ENCODE data around the gene ALOX5.

ALOX5 gene

DNA sequence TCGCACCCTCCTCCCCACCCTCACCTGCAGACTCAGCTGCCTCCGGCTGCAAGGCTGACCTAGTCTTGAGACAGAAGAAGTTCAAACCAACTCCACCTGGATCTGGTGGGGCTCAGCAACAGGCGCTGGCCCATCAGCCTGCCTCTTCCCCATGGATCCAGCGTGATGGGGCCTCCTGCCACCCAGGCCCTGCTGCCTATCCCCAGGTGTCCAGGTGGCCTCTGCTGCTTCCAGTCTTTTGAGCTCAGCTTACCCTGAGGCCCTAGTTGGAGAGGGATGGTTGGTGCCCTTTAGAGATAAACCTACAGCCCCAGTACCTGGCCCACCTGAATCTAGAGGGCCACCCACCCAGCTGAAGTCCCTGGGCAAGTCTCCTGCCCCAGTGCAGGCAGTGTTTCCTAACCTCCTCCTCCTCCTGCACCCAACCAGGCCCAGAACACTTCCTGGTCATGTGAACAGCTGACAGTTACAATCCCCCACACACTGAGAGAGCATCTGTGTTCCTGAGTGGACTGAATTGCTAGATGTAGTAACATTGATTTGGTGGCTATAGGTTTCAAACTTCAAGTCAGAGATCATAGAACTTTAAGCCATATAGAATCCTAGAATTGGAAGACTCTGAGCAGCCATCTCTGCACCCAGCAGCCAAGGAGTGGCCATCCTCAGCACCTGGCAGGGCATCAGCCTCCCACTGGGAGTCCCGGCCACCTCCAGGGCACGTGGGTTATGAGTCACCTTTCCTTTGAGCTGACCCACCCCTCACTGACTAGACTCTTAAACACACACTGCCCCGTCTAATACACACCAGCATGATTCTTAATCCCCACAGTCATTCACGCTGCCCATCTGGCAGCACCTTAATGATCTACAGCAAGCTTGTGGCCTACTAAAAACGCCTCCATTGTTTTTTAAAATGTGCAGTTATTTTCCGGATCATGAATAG, 51.9 kb downstream of the ALOX5 start:
- no peak for DNase-seq

DNA sequence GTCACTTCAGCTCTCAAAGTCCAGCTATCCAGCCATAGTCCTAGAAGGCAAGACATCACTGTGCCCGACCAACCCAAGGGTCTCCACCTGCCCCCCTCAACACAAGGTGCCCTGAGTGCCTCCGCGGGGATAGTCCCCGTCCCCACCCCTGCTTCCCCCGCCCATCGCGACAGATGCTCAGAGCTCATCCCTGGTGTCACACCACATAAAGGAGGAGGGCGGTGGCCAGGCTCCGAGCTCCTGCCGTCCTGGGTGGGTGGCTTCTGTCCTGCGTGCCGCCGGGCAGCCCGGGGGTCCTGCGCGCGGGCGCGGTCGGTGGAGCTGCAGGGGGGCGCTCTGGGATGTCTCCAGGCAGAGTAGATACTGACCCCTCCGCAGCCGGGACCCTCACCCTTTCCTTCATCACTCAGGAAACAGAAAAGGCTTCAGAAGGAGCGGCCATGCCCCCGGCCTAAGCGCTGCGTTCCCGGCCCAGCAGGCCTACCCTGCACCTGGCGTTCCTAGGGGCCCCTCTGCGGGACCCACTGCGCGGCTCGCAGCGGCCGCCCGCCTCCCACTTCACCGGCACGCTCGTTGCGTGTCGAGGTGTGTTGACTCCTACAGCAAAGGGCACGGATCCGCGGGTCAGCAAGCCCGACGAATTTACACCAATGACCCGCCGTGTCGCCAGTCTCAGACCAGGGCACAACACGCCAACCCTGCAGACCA, 53.4 kb downstream of the ALOX5 start:
- no peak for DNase-seq

DNA sequence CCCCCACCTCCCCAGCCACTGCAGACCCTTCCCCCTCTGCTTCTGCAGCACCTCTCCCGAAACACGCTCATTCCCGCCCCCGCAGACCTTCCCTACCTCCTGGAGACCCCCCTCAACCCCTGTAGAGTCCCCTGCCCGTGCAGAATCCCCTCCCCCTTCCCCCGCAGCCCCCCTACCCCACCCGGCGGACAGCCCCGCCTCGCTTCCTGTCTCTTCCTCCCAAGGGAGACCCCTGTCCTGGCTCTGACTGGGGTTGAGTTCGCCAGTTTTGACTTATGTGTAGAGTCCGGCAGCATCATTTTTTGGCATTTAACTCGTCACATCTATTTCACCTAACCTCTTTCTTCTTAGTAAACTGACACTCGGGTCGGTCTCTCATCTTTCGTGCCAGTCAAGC, 54.0 kb downstream of the ALOX5 start:
- no peak for DNase-seq

DNA sequence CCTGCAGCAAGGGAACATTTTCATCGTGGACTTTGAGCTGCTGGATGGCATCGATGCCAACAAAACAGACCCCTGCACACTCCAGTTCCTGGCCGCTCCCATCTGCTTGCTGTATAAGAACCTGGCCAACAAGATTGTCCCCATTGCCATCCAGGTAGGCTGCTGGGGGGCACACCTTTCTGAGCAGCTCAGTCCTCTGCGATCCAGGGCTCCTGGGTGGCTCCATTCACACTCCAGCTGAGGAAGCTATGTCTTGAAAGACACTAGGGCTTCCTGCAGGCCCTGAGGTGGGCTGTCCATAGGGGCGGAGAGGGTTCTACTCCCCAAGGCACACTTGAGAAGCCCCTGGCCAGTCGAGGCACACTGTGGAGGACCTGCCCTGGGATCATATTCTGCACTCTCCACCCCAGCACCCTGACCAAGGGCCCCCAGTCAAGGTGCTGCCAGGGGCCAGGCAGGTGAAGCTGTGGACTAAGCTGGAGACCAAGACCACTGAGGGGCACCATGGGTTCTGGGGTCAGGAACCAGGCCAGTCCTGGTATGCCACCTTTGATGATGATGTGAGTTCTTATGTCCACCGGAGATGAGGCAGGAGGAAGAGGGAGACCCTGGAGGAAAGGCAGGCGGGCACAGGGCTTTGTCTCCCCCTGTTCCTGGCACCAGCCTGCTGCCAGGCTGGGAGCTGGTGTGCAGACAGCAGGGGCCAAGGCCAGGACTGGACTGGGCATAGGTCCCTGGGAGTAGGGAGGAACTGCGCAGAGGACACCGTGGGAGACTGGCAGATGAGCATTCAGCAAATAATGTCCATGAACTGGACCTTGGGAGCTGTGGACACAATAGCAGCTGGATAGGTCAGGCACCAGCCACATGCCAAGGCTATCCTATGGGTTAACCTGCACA, 54.8 kb downstream of the ALOX5 start:
- DNase-seq = no peak

DNA sequence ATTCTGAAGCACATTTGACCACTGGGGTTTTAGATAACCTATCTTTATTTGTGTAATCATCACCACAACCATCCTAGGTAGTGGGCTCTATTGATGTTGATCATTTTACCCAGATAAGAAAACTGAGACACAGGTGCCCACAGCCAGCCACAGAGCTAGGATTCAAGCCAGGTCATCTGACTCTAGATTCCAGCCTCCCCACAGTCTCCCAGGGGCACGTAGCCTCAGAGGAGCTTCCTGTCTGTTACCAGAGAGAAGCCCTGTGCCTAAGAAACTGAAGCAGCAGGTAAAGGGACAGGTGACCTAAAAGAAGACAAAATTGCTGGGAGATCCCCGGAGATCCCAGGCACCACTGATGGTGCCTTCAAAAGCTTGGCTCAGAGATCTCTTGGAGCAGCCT, 55.8 kb downstream of the ALOX5 start:
- DNase-seq = no peak

DNA sequence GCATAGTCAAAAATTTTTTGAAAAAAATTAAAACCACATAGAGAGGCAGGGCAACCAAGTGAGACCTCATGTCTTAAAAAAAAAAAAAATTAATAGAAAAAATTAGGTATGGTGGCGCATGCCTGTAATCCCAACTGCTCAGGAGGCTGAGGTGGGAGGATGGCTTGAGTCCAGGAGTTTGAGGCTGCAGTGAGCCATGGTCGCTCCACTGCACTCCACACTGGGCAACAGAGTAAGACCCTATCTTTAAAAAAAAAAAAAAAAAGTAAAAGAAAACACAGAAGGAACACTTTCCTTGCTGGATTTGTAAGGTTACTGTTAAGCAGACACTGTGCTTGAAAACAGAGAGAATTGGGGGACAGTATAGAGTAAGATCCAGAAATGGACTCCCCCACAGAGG, 58.1 kb downstream of the ALOX5 start:
- DNase-seq = no peak

DNA sequence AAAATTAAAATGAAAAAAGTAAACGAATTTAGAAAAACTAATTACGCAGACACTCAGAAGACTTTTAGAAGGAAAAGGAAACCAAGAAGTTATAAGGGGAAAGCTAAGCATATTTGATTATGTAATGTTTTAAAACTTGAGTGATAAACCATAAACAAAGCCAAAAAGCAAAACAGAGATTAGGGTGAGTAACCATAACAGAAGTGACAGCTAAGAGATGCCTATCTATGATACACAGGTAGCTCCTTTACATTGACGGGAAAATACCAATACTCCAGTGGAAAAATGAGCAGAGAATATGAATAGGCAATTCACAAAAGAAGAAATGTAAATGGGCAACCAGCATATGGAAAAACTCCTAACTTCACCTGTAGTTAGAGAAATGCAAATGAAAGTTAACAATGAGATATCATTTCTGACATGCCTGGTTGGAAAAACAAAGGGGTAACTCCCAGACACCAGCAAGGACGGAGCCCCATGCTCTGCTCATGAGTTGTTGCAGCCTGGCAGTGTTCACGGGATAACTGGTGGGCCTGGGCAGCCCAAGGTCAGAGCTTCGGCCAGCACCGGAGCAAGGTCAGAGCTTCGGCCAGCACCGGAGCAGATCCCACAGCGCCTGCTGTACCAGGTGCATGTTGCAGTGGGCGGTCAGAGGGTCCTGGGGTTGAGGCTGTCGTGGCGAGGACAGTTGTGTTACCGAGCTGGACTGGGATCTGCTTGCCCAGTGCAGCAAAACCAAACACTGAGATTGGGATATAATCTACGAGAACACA, 58.9 kb downstream of the ALOX5 start:
- DNase-seq = no peak

DNA sequence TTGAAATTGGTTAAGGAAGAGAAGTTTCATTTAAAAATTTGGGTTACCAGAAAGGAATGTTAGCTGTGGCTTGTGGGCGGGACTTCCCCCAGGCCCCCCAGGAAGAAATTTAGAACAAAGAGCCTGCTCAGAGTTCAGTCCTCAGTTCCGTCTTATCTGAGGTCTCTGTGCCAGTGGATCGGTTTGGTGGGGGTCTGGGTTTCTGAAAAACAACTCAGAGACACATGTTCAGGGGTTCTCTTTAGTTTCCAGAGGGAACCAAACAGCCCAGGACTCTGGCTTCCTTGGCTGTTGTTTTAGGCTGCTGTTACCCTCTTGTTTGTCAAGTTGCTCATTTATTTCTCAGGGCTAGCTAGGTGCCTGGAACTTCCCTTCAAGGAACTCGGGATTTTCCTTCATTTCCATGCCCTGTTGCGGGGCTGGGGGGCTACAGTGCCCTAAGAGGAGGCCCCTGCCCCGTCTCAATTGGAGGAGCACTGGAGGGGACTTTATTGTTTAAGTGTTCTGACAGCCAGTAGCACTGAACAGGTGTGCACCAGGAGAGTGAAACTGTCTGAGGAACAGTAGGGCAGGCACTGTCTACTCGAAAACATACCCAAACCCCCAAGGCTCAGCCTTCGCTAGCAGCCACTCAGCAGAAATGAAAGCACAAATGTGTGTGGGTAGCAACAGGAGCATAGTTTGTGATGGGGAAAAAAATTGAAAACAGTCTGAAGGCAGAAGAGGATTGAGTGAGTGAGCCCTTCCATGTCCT, 59.9 kb downstream of the ALOX5 start:
- no peak for DNase-seq

DNA sequence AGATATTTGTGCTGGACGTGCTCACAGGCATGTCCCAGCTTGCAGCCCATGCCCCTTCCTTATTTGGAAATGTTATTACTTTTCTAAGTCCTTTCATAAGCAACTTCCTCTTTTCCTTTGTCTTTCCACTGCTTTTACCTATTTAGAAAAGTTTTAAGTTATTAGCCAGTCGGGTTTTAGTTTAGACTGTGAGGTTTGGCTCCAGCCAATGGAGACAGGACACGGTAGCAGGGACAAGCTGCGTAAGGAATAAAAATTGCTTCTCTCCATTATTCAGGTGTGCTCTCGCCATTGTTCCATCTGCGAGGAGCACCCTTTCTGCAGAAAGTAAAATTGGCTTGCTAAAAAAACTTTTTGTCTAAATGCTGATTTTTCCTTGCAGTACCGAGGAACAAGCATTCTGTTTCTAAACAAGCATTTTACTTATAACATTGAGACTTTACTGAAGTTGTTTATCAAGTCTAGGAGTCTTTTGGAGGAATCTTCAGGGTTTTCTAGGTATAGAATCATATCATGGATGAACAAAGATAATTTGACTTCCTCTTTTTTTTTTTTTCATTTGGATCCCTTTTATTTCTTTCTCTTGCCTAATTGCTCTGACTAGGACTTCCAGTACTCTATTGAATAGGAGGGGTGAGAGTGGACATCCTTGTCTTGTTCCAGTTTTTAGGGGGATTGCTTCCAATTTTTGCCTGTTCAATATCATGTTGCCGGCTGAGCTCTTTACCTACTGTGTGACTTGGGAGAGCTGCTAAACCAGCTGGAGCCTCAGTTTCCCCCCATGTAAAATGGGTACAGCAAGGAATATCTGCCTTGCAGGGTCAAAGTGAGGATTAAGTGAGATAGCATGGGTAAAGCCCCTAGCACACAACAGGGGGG, 63.8 kb downstream of the ALOX5 start:
- no peak for DNase-seq

DNA sequence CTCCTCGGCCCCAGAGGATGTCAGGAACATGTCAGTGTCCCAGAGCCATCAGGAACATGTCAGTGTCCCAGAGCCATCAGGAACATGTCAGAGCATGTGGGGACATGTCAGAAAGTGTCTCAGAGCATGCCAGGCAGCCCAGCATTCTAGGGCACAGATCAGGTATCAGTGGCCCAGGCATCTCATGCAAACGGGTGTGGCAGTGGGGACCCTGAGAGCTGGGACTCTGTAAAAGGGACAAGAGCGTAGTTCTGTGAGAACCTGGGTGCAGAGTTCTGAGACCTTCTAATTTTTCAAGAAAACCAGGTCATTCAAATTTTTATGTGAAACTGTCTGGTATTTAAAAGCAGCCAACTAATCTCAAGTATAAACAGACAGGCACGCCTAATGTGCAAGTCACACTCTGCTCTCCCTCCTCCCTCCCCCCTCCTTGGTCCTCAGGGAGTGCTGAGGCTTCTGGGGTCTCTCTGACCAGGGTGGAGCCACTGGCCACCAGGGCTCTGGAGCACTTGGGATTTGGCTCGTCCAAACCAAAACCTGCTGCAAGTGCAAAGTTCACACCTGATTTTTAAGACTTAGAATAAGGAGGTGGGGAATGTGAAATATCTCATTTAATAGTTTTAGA, 64.6 kb downstream of the ALOX5 start:
- DNase-seq = no peak

DNA sequence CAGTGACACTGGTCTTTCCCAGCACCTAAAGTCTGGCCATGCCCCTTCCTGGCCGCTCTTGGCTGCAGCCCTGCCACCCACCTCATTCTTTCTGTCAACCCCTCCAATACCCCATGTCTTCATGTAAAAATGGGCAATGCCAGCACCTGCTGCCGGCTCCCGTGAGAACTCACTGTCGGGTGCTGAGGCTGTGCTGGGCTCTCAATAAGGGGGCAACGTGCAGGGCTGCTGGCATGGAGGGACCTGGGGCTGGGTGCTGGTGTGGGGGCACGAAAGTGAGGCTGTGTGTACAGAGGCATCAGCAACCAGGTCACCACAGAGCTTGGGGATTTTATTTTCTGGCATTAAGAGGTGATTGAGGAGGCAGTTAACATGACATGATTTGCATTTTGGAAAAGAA, 65.3 kb downstream of the ALOX5 start:
- DNase-seq = no peak

DNA sequence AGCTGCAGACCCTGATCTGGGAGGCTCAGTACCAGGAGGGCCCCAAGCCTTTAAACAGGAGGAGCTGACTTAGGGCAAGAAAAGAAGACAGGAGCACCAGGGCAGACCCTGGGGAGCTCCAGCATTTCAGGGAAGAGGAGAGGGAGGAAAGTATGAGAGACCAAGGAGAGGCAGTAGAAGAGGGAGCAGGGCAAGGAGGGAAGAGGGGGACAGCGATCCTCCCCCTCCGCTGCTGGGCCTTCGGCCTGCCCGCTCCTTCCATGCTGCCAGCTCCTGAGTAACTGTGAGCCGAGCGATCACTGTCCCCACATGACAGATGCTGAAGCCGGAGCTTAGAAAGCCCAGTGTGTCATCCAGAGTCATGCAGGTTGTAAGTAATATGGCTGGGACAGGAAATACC, 65.9 kb downstream of the ALOX5 start:
- no peak for DNase-seq

DNA sequence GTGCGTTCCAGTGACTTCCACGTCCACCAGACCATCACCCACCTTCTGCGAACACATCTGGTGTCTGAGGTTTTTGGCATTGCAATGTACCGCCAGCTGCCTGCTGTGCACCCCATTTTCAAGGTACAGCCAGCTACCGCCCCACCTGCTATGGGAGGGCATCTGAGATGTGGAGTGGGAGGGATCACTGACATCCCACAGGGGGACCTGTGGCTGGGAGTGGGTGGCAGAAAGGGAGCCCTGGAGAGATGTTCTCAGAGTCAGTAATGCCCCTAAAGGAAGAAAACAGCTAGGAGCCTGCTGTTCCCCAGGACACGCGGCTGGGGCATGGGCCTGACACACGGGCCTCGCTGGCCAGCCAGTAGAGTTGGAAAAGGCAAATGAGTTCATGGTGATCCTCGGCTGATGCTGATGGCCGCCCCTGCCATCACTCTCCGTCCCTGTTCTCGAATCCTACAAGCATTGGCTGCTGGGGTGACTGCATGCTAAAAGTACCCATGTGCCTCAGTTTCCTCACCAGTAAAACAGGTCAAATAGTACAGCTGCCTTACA, 66.6 kb downstream of the ALOX5 start:
- DNase-seq = no peak

DNA sequence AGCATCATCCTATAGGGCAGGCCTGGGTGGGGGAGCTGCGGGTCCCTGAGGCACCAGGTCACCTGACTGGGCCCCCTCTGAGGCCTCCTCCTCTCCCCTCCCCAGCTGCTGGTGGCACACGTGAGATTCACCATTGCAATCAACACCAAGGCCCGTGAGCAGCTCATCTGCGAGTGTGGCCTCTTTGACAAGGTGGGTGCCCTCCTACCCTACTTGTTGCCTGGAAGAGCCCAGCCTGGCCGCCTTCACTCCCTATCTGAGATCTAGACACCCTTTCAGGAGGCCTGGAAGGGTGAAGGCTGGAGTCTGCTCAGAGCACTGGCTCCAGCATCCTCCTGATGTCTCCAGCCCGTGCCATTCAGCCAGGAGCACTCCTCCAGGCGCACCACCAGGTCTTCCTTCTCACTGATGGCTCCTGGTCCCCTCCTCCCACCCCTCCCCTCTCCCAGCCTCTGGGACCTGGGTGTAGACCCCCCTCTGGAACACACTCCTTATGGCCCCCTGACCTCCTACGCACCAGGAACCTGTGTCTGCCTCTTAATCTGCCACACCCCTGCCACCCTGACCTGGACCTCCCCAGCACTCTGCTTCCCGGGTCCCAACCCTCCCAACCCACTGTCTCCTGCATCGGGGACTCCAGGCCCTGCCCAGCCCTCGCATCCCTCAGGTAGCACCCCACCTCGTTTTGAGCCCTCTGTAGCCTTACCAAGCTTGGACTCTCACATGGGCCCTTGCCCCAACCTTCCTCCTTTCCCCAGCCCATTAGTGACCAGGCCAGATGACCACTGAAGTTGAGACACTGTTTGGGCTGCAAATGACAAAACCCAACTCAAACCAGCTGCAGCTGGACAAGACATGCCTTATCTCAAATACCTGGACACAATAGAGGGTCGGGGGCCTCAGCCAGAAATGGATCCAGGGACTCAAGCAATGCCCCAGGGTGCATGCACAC, 67.5 kb downstream of the ALOX5 start:
- no peak for DNase-seq

DNA sequence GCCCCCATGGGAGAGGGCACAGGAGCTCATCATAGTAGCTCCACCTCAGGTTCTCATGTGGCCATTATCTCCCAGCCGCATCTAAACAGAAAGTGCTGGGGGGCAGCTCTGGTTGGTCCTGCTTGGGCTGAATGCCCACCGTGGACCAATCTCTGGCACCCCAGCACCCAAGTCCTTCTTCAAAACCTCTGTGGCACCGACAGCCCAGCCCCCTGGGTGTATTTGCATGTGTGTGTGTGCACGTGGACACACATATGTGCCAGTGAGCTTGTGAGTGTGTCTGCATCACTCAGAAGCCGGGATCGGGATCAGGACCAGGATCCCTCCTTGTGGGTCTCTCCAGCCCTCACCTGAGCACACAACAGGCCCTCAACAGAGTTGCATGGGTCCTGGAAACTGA, 68.2 kb downstream of the ALOX5 start:
- DNase-seq = no peak

DNA sequence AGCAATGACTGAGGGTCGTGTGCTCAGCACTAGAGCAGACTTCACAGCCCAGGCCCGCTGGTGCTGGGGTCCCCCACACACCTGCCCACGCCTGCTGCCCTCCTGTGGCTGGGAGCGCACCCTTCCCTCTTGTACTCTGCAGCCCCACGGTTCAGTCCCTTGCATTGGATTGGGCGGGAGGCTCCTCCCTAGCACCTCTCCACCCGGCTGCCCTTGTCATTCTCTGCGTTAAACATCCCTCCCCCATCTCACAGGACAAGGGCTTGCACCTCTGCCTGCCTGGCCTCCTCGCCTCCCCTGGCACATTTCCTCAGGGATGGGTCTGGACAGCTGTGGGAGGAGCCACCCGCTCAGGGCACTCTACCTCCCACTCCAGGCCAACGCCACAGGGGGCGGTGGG, 68.6 kb downstream of the ALOX5 start:
- DNase-seq = no peak

DNA sequence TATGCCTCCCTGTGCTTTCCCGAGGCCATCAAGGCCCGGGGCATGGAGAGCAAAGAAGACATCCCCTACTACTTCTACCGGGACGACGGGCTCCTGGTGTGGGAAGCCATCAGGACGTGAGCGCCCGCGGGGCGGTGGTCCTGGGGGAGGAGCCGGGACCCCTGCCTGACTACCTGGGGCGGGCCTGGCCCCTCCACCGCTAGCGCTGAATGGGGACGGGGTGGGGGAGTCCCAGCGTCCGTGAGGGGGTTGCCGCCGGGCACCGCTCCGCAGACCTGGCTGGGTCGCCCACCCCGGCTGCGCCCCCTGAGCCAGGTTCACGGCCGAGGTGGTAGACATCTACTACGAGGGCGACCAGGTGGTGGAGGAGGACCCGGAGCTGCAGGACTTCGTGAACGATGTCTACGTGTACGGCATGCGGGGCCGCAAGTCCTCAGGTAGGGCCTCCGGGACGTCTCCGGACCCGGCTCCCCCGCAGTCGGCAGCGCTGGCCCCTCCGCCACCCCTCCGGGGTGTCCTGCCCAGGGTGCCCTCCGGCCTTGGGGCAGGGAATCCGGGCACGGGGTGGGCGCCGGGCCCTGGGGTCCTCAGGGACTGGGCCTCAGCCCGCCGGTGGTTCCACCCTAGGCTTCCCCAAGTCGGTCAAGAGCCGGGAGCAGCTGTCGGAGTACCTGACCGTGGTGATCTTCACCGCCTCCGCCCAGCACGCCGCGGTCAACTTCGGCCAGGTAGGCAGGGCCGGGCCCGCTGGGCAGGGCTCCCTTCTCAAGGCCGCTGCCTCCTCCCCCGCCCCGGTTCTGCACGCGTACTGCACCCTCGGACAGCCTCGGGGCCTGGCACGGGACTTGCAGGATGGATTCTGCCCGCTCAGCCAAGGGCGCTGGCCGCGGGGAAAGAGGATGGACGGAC, 69.3 kb downstream of the ALOX5 start:
- DNase-seq = no peak

DNA sequence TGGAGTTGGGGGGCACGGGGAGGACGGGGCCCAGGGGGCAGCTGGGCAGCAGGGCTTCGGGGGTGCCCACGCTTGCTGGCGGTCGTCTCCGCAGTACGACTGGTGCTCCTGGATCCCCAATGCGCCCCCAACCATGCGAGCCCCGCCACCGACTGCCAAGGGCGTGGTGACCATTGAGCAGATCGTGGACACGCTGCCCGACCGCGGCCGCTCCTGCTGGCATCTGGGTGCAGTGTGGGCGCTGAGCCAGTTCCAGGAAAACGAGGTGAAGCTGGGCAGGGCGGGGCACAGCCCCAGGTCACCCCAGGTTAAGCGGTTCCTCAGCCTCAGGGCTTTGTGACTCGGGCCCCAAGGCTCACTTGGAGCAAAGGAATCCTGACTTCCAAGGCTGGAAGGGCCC, 70.0 kb downstream of the ALOX5 start:
- no peak for DNase-seq

All from activated CD4-positive, alpha-beta T cell treated with anti-CD3 and anti-CD28 coated beads, Interleukin-2, amount 50 U/mL, for 1 hour (primary cell).